PC-3 (cell line): Measurements from ENCODE around the gene LTBR. TPM values are rescaled to one million over a fixed set of nuclear protein-coding genes. Genes with fewer than 3 reads are reported as not detected.

Experiments
- ATAC-seq: fragments of 200-7000 bp; cut with Tn5 transposase; 2 replicates; pipeline ENCODE4 v1.9.1; 2020; ENCODE audit warnings: mild to moderate bottlenecking, moderate library complexity
- BruUV-seq: library from RNA; stranded (reverse); fragments of 400-500 nt; replicated peaks from 2 replicates; lab custom pipeline; 2021; lab: Mats Ljungman, UMichigan
- CTCF ChIA-PET: fragments of 300-600 bp; sonication (Branson Sonifier 250); formaldehyde crosslinking; loops from one replicate; lab custom pipeline; 2022; ENCODE audit warnings: antibody characterized with exemption; lab: Charles Lee
- POLR2A ChIA-PET: fragments of 300-600 bp; sonication (Branson Sonifier 250); formaldehyde crosslinking; loops from one replicate; lab custom pipeline; 2022; ENCODE audit warnings: antibody characterized with exemption; ENCODE audit not compliant: unreplicated experiment; lab: Charles Lee
- DNase-seq: peaks from one replicate; pipeline ENCODE4 v3.0.0-alpha.2; 2015
- H2AFZ ChIP-seq: fragments of 300-600 bp; sonication (generic); 2 replicates; pipeline ENCODE4 v1.6.0; 2016; ENCODE audit warnings: antibody characterized with exemption, low read length
- H3F3A ChIP-seq: fragments of 300-600 bp; sonication (generic); one replicate; pipeline ENCODE4 v1.6.0; 2017; ENCODE audit warnings: antibody characterized with exemption, low read length, control low read depth, mild to moderate bottlenecking; ENCODE audit not compliant: unreplicated experiment
- H3K27ac ChIP-seq: fragments of 300-600 bp; sonication (generic); 2 replicates; pipeline ENCODE4 v1.5.1; 2016; ENCODE audit warnings: mild to moderate bottlenecking, low read length
- H3K27me3 ChIP-seq: fragments of 300-600 bp; sonication (generic); 2 replicates; pipeline ENCODE4 v1.6.1; 2016; ENCODE audit warnings: low read length, mixed read lengths
- H3K36me3 ChIP-seq: fragments of 300-600 bp; sonication (generic); 2 replicates; pipeline ENCODE4 v1.6.1; 2016; ENCODE audit warnings: low read depth, mixed run types, low read length, mixed read lengths
- H3K4me1 ChIP-seq: fragments of 300-600 bp; sonication (generic); 2 replicates; pipeline ENCODE4 v1.5.1; 2016; ENCODE audit warnings: low read length; ENCODE audit not compliant: insufficient read depth
- H3K4me2 ChIP-seq: fragments of 300-600 bp; sonication (generic); 2 replicates; pipeline ENCODE4 v1.6.0; 2016; ENCODE audit warnings: low read length
- H3K4me3 ChIP-seq: fragments of 300-600 bp; sonication (generic); 2 replicates; pipeline ENCODE4 v1.5.1; 2016; ENCODE audit warnings: mild to moderate bottlenecking, low read length, mixed read lengths
- H3K79me2 ChIP-seq: fragments of 300-600 bp; sonication (generic); 2 replicates; pipeline ENCODE4 v1.6.1; 2017; ENCODE audit warnings: low read length, mixed read lengths
- H3K9ac ChIP-seq: fragments of 300-600 bp; sonication (generic); 2 replicates; pipeline ENCODE4 v1.6.0; 2016; ENCODE audit warnings: mild to moderate bottlenecking, low read length
- H3K9me2 ChIP-seq: fragments of 300-600 bp; sonication (generic); replicated peaks from 2 replicates; pipeline ENCODE4 v1.6.1; 2016; ENCODE audit warnings: mixed run types, low read length, mixed read lengths
- H3K9me3 ChIP-seq: fragments of 300-600 bp; sonication (generic); 2 replicates; pipeline ENCODE4 v1.6.1; 2016; ENCODE audit warnings: low read length, mixed read lengths
- H4K20me1 ChIP-seq: fragments of 300-600 bp; sonication (generic); 2 replicates; pipeline ENCODE4 v1.6.1; 2016; ENCODE audit warnings: low read length, mixed read lengths
- CTCF ChIP-seq: fragments of 300-600 bp; sonication (generic); conservative IDR thresholded peaks from 2 replicates; pipeline ENCODE4 v1.5.1; 2017; ENCODE audit warnings: antibody characterized with exemption, low read depth, mild to moderate bottlenecking, low read length
- EZH2 ChIP-seq: fragments of 300-600 bp; sonication (generic); IDR thresholded peaks from one replicate; pipeline ENCODE4 v1.6.1; 2017; ENCODE audit warnings: antibody characterized with exemption, mild to moderate bottlenecking, low read length; ENCODE audit not compliant: unreplicated experiment
- EZH2phosphoT487 ChIP-seq: fragments of 300-600 bp; sonication (generic); IDR thresholded peaks from 2 replicates; pipeline ENCODE4 v1.6.1; 2018; ENCODE audit warnings: mild to moderate bottlenecking, antibody characterized with exemption, low read length, borderline replicate concordance
- intact Hi-C: fragments of 100-400 bp; cut with micrococcal nuclease; formaldehyde crosslinking; loops from 2 replicates; pipeline ENCODE4 v1.9.0; 2023
- total RNA-seq: library from RNA; depleted of rRNA; stranded (reverse); fragments of >200 nt; gene quantifications from 2 replicates; pipeline ENCODE4 v1.2.3, GENCODE V29; 2014

LTBR gene
- total RNA-seq, 1 experiment from 2014 or later, result 163 TPM

- TF ChIP-seq EZH2phosphoT487 (no peak), EZH2 (no peak), CTCF (no peak)
- H3K4me2 ChIP-seq, result peak within 1 kb of the TSS; percentile 85
- intact Hi-C loops, result loop anchor here (2.0 kb wide), 1 partner anchor 43 kb away; the partner anchor contains the start of gene LTBR
- H3K9ac ChIP-seq, result peak within 1 kb of the TSS; percentile 92
- 0 out of 2 replicates have a peak, but pooled peaks cover 9% of the 10 kb centered on the region for H4K20me1 ChIP-seq
- peak within 1 kb of the TSS; percentile 72 for H2AFZ ChIP-seq
- H3F3A ChIP-seq, result no peaks in the 10 kb centered on the region
- POLR2A ChIA-PET, result interaction anchor here (0.6 kb wide), 1 partner anchor 62 kb away, joined by 5 read pairs; no protein-coding TSS in a partner anchor
- H3K9me2 ChIP-seq, result no peaks in the 10 kb centered on the region
- ATAC-seq, result peak; percentile 52
- DNase-seq, result peak; percentile 61
- H3K9me3 ChIP-seq, result no peaks in the 10 kb centered on the region
- TSS peak; percentile 77 for BruUV-seq
- CTCF ChIA-PET, result no interaction called here
- H3K27me3 ChIP-seq, result no peaks in the 10 kb centered on the region
- peaks cover 61% of the 10 kb centered on the region for H3K4me1 ChIP-seq
- H3K27ac ChIP-seq, result peak within 1 kb of the TSS; percentile 83
- H3K4me3 ChIP-seq, result peak within 1 kb of the TSS; percentile 90
- H3K79me2 ChIP-seq, result peaks cover 59% of the 10 kb centered on the region
- no peaks in the 10 kb centered on the region for H3K36me3 ChIP-seq
Observed at GRCh38 chr12:6341417-6342139, 42.4 kb upstream of the LTBR start, which contains the start of gene TNFRSF1A. TNFRSF1A (minus strand) TSS chr12:6342076; CDS start chr12:6341814, 262 bp downstream.

GRCh38 chr12:6342140-6342889, 41.6 kb upstream of the LTBR start:
- POLR2A ChIA-PET, result interaction anchor here (0.6 kb wide), 1 partner anchor 61 kb away, joined by 5 read pairs; no protein-coding TSS in a partner anchor
- ATAC-seq, result no peak
- no TSS peak for BruUV-seq
- Histone ChIP-seq H3K9me3 (no peaks in the 10 kb centered on the region), H3K9me2 (no peaks in the 10 kb centered on the region), H3K4me3 (peak overlapping the region; percentile 90), H3K4me2 (peak overlapping the region; percentile 85), H3F3A (no peaks in the 10 kb centered on the region), H3K36me3 (no peaks in the 10 kb centered on the region), H3K4me1 (peaks cover 53% of the 10 kb centered on the region), H4K20me1 (0 out of 2 replicates have a peak, but pooled peaks cover 9% of the 10 kb centered on the region), H2AFZ (peak overlapping the region; percentile 72), H3K9ac (peak overlapping the region; percentile 92), H3K79me2 (peaks cover 52% of the 10 kb centered on the region), H3K27ac (peak overlapping the region; percentile 83), H3K27me3 (no peaks in the 10 kb centered on the region)
- no peak for TF ChIP-seq CTCF
- TF ChIP-seq EZH2phosphoT487, result no peak
- no peak for TF ChIP-seq EZH2
- no peak for DNase-seq
- intact Hi-C loops, result no loop called here
- CTCF ChIA-PET, result no interaction called here
